ENCODE measurements around the gene LMAN1L.

DNA sequence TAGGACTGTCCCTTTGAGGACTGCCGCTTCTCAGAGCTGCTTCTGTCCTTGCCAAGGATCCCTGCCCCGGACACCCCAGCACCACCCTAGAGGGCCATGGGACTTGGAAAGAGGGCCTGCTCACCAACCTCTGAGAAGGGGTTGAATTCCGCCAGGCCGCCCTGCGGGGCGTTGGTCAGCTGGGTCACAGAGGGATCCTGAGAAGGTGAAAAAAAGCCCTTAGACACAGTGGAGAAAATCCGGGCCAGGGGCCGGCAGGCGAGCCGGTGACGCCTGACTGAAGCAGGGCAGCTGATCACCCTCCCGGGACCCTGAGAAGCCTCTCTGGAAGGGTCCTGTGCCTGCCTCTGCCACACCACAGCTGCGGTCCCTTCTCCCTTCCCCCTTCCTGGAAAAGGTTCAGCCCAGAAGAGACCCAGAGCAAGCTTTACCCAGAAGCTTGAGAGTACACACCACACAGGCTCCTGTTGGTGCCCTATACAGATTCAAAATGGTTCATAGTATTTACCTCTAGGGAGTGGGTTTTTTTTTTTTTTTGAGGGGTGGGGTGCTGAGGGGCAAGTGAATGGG is 41.9 kb downstream of the LMAN1L start:
- TF ChIP-seq, protein P1, sequence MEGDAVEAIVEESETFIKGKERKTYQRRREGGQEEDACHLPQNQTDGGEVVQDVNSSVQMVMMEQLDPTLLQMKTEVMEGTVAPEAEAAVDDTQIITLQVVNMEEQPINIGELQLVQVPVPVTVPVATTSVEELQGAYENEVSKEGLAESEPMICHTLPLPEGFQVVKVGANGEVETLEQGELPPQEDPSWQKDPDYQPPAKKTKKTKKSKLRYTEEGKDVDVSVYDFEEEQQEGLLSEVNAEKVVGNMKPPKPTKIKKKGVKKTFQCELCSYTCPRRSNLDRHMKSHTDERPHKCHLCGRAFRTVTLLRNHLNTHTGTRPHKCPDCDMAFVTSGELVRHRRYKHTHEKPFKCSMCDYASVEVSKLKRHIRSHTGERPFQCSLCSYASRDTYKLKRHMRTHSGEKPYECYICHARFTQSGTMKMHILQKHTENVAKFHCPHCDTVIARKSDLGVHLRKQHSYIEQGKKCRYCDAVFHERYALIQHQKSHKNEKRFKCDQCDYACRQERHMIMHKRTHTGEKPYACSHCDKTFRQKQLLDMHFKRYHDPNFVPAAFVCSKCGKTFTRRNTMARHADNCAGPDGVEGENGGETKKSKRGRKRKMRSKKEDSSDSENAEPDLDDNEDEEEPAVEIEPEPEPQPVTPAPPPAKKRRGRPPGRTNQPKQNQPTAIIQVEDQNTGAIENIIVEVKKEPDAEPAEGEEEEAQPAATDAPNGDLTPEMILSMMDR (IDR thresholded peaks at IDR 0.05; ENCODE audit: insufficient read depth, low read length, poor library complexity, severe bottlenecking), result no peak
- no peak for TF ChIP-seq EZH2phosphoT487 (conservative IDR thresholded peaks at IDR 0.05; ENCODE audit: low read length)

Data from SU-DHL-6 (cell line).